ENCODE measurements around the gene PPP2R1A. TPM values are rescaled to one million over a fixed set of nuclear protein-coding genes. Genes with fewer than 3 reads are reported as not detected.

Gene PPP2R1A
- total RNA-seq, 4 donors from 2014 or later: 179 to 315 (median 227) TPM

- H3K27ac ChIP-seq: no peak overlapping the region
- DNase-seq: no peak
- H3K4me1 ChIP-seq: no peaks in the 10 kb centered on the region
- 75 to 94% methylated on average over 2 to 4 of the region's 4 CpGs for WGBS, 2 donors (ENCODE audit: low coverage in 1 of 2)
- H3K9me3 ChIP-seq: no peaks in the 10 kb centered on the region
- intact Hi-C loops (cut with DNase I; ENCODE audit: low total_unique reads): no loop called here
- in situ Hi-C loops (cut with MboI; ENCODE audit: low pct_ligation_motif_present in 1 of 4, low pct_unique_long_range_greater_than_20kb in 1 of 4, low sequenced_read_pairs in 3 of 4): no loop called here
- no peak overlapping the region for H3K4me3 ChIP-seq
- no peaks in the 10 kb centered on the region for H3K27me3 ChIP-seq
- peaks cover 0 to 64% (median 26%) of the 10 kb centered on the region in 4 donors for H3K36me3 ChIP-seq
- no peak for TF ChIP-seq EP300 (IDR thresholded peaks at IDR 0.05; ENCODE audit: low read depth)
Observed at GRCh38 chr19:52226652-52227051, 36.8 kb downstream of the PPP2R1A start.

- no peaks in the 10 kb centered on the region for H3K4me1 ChIP-seq
- TF ChIP-seq POLR2A (IDR thresholded peaks at IDR 0.05): no peak
- TF ChIP-seq EP300 (IDR thresholded peaks at IDR 0.05; ENCODE audit: low read depth): no peak
- no peak for TF ChIP-seq POLR2AphosphoS5 (IDR thresholded peaks at IDR 0.05)
- no peak for TF ChIP-seq CTCF (IDR thresholded peaks at IDR 0.05)
- no peaks in the 10 kb centered on the region for H3K27me3 ChIP-seq
- H3K9me3 ChIP-seq: no peaks in the 10 kb centered on the region
- no peak overlapping the region for H3K4me3 ChIP-seq
- intact Hi-C loops (cut with DNase I; ENCODE audit: low total_unique reads) (no loop called here), in situ Hi-C loops (cut with MboI; ENCODE audit: low pct_ligation_motif_present in 1 of 4, low pct_unique_long_range_greater_than_20kb in 1 of 4, low sequenced_read_pairs in 3 of 4) (no loop called here)
- DNase-seq: no peak
- WGBS, 2 donors (ENCODE audit: low coverage in 1 of 2): 83% methylated on average over 4 to 10 of the region's 10 CpGs
- peaks cover 0 to 56% (median 22%) of the 10 kb centered on the region in 4 donors for H3K36me3 ChIP-seq
- no peak overlapping the region for H3K27ac ChIP-seq
Observed at GRCh38 chr19:52227196-52227940, 37.5 kb downstream of the PPP2R1A start.

GRCh38 chr19:52227980-52228379 lies 38.1 kb downstream of the PPP2R1A start:
- Histone ChIP-seq H3K27me3 (no peaks in the 10 kb centered on the region), H3K4me3 (no peak overlapping the region), H3K36me3 (peaks cover 0 to 50% (median 19%) of the 10 kb centered on the region in 4 donors), H3K27ac (no peak overlapping the region), H3K9me3 (no peaks in the 10 kb centered on the region), H3K4me1 (no peaks in the 10 kb centered on the region)
- in situ Hi-C loops (cut with MboI; ENCODE audit: low pct_ligation_motif_present in 1 of 4, low pct_unique_long_range_greater_than_20kb in 1 of 4, low sequenced_read_pairs in 3 of 4): no loop called here
- no peak for DNase-seq
- intact Hi-C loops (cut with DNase I; ENCODE audit: low total_unique reads): no loop called here
- 87 to 92% methylated on average over 3 to 5 of the region's 5 CpGs for WGBS, 2 donors (ENCODE audit: low coverage in 1 of 2)
- TF ChIP-seq POLR2AphosphoS5 (IDR thresholded peaks at IDR 0.05): no peak
- TF ChIP-seq POLR2A (IDR thresholded peaks at IDR 0.05): no peak
- TF ChIP-seq EP300 (IDR thresholded peaks at IDR 0.05; ENCODE audit: low read depth): no peak
- no peak for TF ChIP-seq CTCF (IDR thresholded peaks at IDR 0.05)

- peaks cover 0 to 35% (median 13%) of the 10 kb centered on the region in 4 donors for H3K36me3 ChIP-seq
- intact Hi-C loops (cut with DNase I; ENCODE audit: low total_unique reads): no loop called here
- H3K4me3 ChIP-seq: no peak overlapping the region
- H3K27ac ChIP-seq: no peak overlapping the region
- no peak for DNase-seq
- no peaks in the 10 kb centered on the region for H3K4me1 ChIP-seq
- TF ChIP-seq CTCF (IDR thresholded peaks at IDR 0.05) (no peak), POLR2A (IDR thresholded peaks at IDR 0.05) (no peak), POLR2AphosphoS5 (IDR thresholded peaks at IDR 0.05) (no peak), EP300 (IDR thresholded peaks at IDR 0.05; ENCODE audit: low read depth) (no peak)
- no peaks in the 10 kb centered on the region for H3K9me3 ChIP-seq
- H3K27me3 ChIP-seq: no peaks in the 10 kb centered on the region
- 89 to 93% methylated on average over 2 to 6 of the region's 6 CpGs for WGBS, 2 donors (ENCODE audit: low coverage in 1 of 2)
- in situ Hi-C loops (cut with MboI; ENCODE audit: low pct_ligation_motif_present in 1 of 4, low pct_unique_long_range_greater_than_20kb in 1 of 4, low sequenced_read_pairs in 3 of 4): no loop called here
Observed at GRCh38 chr19:52229524-52229923, 39.7 kb downstream of the PPP2R1A start.

Measured in transverse colon (tissue), 4 donors.